Tibial artery (tissue), 4 donors: ENCODE measurements around the gene SCYL1.

ENCODE experiments used
- DNase-seq, 2 donors: peaks; one replicate each; pipeline ENCODE4 v3.0.0-alpha.2; 2019
- H3K27ac ChIP-seq, 2 donors: fragments of 200-600 bp; sonication (generic) in 1 of 2; 1 replicate in 1 of 2; 2 replicates in 1 of 2; pipeline ENCODE4 v1.5.1; 2018 to 2019; ENCODE audit warnings: mild to moderate bottlenecking in 1 of 2
- H3K27me3 ChIP-seq, 2 donors: fragments of 200-600 bp; sonication (generic) in 1 of 2; one replicate each; pipeline versions ENCODE4 v1.5.1 to v1.6.0; 2016 to 2019
- H3K36me3 ChIP-seq, 3 donors: fragments of 200-600 bp; sonication (generic) in 2 of 3; one replicate each; pipeline ENCODE4 v1.5.1; 2016 to 2019; ENCODE audit warnings: mild to moderate bottlenecking in 2 of 3
- H3K4me1 ChIP-seq, 4 donors: fragments of 200-600 bp; sonication (generic) in 2 of 4; 1 replicate in 3 of 4; 2 replicates in 1 of 4; pipeline ENCODE4 v1.5.1; 2016 to 2019
- H3K4me3 ChIP-seq, 2 donors: fragments of 200-600 bp; sonication (generic) in 1 of 2; 1 replicate in 1 of 2; 2 replicates in 1 of 2; pipeline ENCODE4 v1.5.1; 2018 to 2019; ENCODE audit warnings: mild to moderate bottlenecking in 2 of 2
- H3K9me3 ChIP-seq, 3 donors: fragments of 200-600 bp; sonication (generic) in 1 of 3; one replicate each; pipeline ENCODE4 v1.5.1; 2016 to 2019
- CTCF ChIP-seq, 2 experiments: fragments of 200-600 bp in 1 of 2; fragments of 450-650 bp in 1 of 2; IDR thresholded peaks; one replicate each; pipeline ENCODE4 v1.5.1; 2017 to 2019; ENCODE audit warnings: antibody characterized with exemption in 2 of 2, mild to moderate bottlenecking in 1 of 2, moderate library complexity in 1 of 2
- intact Hi-C: fragments of 100-400 bp; cut with DNase I; formaldehyde crosslinking; loops from one replicate; pipeline ENCODE4 v1.15.0; 2023; ENCODE audit warnings: low total_unique reads

Gene SCYL1

DNA sequence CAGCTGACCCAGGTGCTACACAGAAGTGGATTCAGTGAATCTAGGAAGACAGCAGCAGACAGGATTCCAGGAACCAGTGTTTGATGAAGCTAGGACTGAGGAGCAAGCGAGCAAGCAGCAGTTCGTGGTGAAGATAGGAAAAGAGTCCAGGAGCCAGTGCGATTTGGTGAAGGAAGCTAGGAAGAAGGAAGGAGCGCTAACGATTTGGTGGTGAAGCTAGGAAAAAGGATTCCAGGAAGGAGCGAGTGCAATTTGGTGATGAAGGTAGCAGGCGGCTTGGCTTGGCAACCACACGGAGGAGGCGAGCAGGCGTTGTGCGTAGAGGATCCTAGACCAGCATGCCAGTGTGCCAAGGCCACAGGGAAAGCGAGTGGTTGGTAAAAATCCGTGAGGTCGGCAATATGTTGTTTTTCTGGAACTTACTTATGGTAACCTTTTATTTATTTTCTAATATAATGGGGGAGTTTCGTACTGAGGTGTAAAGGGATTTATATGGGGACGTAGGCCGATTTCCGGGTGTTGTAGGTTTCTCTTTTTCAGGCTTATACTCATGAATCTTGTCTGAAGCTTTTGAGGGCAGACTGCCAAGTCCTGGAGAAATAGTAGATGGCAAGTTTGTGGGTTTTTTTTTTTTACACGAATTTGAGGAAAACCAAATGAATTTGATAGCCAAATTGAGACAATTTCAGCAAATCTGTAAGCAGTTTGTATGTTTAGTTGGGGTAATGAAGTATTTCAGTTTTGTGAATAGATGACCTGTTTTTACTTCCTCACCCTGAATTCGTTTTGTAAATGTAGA, 24.3 kb upstream of the SCYL1 start:
- TF ChIP-seq CTCF (IDR thresholded peaks at IDR 0.05), result no peak
- H3K4me3 ChIP-seq, result peak overlapping the region; percentile 74 to 86
- H3K27ac ChIP-seq, result peak overlapping the region; percentile 99
- peak; percentile 35 to 67 for DNase-seq
- no peaks in the 10 kb centered on the region for H3K27me3 ChIP-seq
- H3K4me1 ChIP-seq, result peaks cover 8 to 33% (median 18%) of the 10 kb centered on the region in 4 donors
- no peaks in the 10 kb centered on the region for H3K9me3 ChIP-seq
- peaks cover 49 to 54% (median 54%) of the 10 kb centered on the region in 3 donors for H3K36me3 ChIP-seq
- intact Hi-C loops, result no loop called here

GRCh38 chr11:65501186-65501471, 23.8 kb upstream of the SCYL1 start:
- H3K27ac ChIP-seq, result peak overlapping the region; percentile 99
- TF ChIP-seq CTCF (IDR thresholded peaks at IDR 0.05), result no peak
- H3K27me3 ChIP-seq, result no peaks in the 10 kb centered on the region
- DNase-seq, result no peak
- H3K9me3 ChIP-seq, result no peaks in the 10 kb centered on the region
- H3K36me3 ChIP-seq, result peaks cover 54 to 60% (median 60%) of the 10 kb centered on the region in 3 donors
- peaks cover 2 to 33% (median 16%) of the 10 kb centered on the region in 4 donors for H3K4me1 ChIP-seq
- intact Hi-C loops, result no loop called here
- H3K4me3 ChIP-seq, result peak overlapping the region; percentile 74 to 86

GRCh38 chr11:65501472-65502273, 23.2 kb upstream of the SCYL1 start:
- peak overlapping the region; percentile 74 to 86 for H3K4me3 ChIP-seq
- peak in 1 of 2 donors; percentile 18 for DNase-seq
- peak overlapping the region; percentile 99 for H3K27ac ChIP-seq
- intact Hi-C loops, result no loop called here
- no peaks in the 10 kb centered on the region for H3K9me3 ChIP-seq
- no peaks in the 10 kb centered on the region for H3K27me3 ChIP-seq
- peaks cover 60 to 65% (median 65%) of the 10 kb centered on the region in 3 donors for H3K36me3 ChIP-seq
- peaks cover 0 to 33% (median 13%) of the 10 kb centered on the region in 4 donors for H3K4me1 ChIP-seq
- TF ChIP-seq CTCF (IDR thresholded peaks at IDR 0.05), result no peak

DNA sequence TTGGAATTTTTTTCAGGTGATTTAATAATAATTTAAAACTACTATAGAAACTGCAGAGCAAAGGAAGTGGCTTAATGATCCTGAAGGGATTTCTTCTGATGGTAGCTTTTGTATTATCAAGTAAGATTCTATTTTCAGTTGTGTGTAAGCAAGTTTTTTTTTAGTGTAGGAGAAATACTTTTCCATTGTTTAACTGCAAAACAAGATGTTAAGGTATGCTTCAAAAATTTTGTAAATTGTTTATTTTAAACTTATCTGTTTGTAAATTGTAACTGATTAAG, 22.7 kb upstream of the SCYL1 start:
- peaks cover 0 to 34% (median 10%) of the 10 kb centered on the region in 4 donors for H3K4me1 ChIP-seq
- no peaks in the 10 kb centered on the region for H3K9me3 ChIP-seq
- peaks cover 61 to 66% (median 65%) of the 10 kb centered on the region in 3 donors for H3K36me3 ChIP-seq
- DNase-seq, result no peak
- peak overlapping the region; percentile 74 to 86 for H3K4me3 ChIP-seq
- intact Hi-C loops, result no loop called here
- TF ChIP-seq CTCF (IDR thresholded peaks at IDR 0.05), result no peak
- peak overlapping the region; percentile 99 for H3K27ac ChIP-seq
- H3K27me3 ChIP-seq, result no peaks in the 10 kb centered on the region

DNA sequence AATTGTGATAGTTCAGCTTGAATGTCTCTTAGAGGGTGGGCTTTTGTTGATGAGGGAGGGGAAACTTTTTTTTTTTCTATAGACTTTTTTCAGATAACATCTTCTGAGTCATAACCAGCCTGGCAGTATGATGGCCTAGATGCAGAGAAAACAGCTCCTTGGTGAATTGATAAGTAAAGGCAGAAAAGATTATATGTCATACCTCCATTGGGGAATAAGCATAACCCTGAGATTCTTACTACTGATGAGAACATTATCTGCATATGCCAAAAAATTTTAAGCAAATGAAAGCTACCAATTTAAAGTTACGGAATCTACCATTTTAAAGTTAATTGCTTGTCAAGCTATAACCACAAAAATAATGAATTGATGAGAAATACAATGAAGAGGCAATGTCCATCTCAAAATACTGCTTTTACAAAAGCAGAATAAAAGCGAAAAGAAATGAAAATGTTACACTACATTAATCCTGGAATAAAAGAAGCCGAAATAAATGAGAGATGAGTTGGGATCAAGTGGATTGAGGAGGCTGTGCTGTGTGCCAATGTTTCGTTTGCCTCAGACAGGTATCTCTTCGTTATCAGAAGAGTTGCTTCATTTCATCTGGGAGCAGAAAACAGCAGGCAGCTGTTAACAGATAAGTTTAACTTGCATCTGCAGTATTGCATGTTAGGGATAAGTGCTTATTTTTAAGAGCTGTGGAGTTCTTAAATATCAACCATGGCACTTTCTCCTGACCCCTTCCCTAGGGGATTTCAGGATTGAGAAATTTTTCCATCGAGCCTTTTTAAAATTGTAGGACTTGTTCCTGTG, 22.1 kb upstream of the SCYL1 start:
- Histone ChIP-seq H3K36me3 (peaks cover 61 to 66% (median 65%) of the 10 kb centered on the region in 3 donors), H3K27ac (peak overlapping the region; percentile 99), H3K4me3 (peak overlapping the region; percentile 74 to 86), H3K4me1 (peaks cover 0 to 40% (median 11%) of the 10 kb centered on the region in 4 donors), H3K9me3 (no peaks in the 10 kb centered on the region), H3K27me3 (no peaks in the 10 kb centered on the region)
- DNase-seq, result peak in 1 of 2 donors; percentile 18
- intact Hi-C loops, result no loop called here
- TF ChIP-seq CTCF (IDR thresholded peaks at IDR 0.05), result no peak
